H4 (cell line): ENCODE data around the gene DUSP28. TPM values are rescaled to one million over a fixed set of nuclear protein-coding genes. Genes with fewer than 3 reads are reported as not detected.

Experiments
- DNase-seq: peaks from one replicate; pipeline ENCODE4 v3.0.0-alpha.2; 2015; ENCODE audit warnings: low spot score
- total RNA-seq: library from RNA; depleted of rRNA; stranded (reverse); fragments of >200 nt; shearing (Covaris generic); gene quantifications from 2 replicates; pipeline ENCODE4 v1.2.3, GENCODE V29; 2014; rRNA removed

DUSP28 gene
- total RNA-seq, 1 experiment from 2014 or later: 2.2 TPM

DNA sequence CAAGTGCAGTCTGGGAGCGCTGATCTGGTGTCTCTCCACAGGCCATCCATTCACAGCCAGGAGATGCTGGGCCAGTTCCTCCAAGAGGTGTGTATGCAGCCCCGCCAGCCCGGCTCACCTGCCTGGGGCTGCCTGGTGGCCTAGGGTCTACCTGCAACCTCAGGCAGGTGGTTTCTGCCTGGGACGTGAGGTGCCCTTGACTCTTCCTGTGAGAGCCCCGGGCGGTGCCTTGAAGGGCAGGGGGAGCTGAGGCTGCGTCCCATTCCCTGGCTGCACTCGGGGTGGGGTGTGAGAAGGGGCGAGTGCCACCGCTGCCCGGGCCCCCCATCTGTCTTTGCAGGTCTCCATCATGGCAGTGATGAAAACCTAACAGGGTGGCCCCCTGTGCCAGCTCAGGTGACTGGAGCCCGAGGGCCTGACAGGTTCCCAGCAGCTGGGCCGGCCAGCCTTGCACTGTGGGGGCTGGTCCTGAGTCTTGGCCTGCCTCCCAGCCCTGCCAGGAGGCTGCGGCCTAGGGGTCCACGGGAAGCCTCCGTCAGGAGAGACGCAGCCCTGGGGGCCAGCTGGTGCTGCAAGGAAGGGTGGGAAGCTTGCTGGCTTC lies 38.3 kb downstream of the DUSP28 start:
- no peak for DNase-seq

DNA sequence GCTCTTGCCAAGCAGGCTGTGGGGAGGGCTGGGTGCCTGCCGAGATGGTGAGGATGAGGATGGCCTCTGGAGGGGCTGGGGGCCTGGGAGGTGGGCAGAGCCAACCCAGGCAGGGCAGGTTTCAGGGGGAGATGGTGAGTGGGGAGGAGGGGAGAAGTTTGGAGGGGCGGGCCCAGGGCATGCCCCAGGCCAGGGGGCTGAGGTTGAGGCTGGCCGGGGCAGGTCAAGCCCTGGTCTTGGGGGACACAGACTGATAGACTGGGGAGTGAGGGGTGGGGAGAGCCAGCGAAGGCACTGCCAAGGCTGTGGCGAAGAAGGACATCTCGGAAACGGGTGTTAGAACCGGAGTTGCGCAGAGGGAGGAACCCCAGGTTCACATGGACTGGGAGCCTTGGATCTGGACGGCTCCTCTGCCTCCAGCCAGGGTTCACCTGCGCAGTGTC lies 39.0 kb downstream of the DUSP28 start:
- no peak for DNase-seq

DNA sequence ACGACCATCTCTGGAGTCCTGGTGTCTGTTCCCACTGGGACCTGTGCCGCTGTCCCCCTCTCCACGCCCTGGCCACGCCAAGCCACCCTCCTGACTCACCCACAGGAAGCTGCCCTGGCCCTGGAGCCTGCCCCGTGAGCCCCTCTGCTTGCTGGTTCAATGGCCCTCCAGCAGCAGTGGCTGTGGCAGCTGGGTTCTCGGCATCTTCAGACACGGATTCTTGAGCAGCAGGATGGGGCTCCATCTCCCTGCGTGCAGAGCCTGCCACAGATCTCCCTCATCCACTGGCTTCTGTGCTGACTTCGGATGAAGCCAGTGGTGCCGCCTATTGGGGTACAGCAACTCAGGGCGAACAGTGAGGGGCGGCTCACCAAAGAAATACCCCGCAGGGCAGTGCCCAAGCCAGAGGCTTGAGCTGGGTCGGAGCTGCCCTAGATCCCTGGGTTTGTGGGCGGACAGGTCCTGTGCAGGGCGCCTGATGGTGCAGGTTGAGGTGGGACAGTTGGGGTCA lies 40.3 kb downstream of the DUSP28 start:
- no peak for DNase-seq

DNA sequence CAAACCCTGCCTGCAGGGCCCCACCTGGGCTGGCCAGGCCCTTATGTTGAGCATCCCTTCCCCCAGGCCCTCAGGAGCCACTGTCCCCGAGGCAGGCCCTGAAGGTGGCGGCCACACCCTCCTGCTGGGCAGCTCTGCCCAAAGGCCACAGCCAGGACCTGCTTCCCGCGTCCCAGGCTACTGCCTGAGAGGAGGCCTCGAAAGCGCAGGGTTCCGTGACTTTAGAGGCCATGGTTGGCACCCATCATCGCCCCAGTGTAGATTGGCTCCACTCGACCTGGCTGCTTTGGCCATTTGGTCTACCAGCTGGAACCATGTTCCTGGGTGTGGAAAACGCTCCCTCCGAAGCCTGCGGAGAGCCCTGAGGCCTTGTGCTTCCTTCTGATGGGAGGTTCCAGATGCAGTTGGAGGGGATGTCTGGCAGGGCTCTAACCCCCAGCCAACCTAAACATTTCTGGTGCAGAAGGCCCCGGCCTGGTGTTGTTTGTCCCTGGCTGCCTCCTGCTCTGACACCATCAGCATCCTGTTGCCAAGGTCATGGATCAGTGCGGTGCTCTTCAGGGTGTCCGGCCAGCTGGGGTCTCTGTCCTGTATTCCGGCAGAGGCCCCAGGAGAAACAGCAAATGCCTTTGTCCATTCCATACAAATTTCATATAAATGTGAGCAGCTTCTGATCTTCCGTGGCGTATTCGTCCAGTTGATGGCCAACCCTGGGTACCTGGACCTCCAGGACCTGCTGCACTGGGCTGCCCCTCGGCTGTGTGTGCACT lies 41.1 kb downstream of the DUSP28 start:
- DNase-seq: no peak

DNA sequence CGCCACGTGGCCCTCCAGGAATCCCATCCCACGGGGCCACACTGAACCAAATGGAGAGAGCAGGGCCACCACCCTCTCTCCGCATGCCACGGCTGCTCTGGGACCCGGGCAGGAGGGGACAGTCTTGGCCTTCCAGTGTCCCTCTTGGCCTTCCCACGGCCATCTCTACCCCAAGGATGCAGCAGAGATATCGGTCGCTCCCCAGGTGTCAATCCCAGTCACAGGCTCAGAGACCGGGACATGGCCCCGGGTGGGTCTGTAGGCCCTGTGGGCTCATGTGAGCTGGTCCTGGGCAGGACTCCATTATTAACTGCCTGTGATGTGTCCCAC lies 41.6 kb downstream of the DUSP28 start:
- DNase-seq: no peak

DNA sequence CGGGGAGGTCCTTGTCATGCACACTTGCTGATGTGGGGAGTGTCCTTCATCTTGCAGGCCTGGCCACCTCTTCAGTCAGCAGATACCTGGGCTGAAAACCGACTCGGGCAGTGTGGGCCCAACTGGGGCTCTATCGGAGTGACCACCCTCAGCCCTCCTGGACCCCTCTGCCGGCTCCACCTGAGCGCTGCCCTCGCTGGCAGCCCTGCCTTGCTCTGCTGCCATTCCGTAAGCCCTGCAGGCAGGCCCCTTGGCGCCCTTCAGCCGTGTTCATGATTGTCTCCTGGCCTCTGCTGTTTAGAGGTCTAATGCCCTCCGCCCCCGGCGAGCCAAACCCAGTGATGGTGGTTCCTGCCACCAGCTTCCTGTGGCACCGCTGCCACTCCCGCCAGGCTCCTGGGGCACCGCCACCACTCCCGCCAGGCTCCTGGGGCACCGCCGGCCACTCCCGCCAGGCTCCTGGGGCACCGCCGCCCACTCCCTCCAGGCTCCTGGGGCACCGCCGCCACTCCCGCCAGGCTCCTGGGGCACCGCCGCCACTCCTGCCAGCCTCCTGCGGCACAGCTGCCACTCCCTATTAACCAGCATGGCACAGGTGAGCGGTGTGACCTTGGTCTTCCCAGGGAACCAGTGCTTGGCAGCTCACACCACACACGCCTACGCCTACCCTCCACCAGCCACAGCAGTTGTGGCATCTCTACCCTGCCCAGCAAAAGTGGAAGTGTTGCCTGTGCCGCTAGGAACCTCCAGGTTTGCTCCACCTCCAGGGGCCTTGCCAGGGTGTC lies 42.3 kb downstream of the DUSP28 start:
- DNase-seq: no peak

DNA sequence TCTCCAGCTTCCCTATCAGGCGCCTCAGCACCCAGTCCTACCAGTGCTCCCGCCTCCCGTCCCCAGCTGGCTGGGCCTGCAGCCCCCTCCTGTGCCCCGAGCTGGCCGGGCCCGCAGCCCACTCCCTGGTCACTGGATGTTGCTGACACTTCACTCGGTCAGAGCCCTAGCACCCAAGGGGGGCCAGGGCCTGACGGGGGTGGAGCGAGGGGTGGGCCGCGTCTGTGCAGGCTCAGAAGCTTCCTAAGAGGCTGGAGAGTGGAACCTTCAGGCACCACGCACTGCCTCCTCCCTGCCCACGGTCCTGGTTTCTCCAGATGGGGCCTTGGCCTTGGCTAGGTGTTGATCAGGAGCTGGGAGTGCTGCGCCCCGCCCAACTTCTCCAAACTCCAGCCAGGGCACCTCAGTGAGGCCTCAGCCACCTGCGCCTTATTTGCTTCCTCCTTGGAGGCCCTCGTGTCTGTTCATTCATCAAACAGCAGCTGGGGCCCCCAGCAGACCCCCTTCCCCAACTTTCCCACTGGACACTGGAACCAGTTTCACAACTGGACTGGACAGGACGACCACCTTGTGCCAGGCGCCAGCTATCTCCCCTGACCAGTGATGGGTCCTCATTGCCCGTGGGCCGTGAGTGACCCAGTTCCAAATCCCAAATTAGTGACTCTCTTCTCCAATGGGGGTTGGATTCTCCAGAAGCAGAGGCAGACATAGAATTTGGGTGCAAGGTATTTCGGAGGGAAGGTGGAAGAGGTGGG lies 43.1 kb downstream of the DUSP28 start:
- DNase-seq: no peak

DNA sequence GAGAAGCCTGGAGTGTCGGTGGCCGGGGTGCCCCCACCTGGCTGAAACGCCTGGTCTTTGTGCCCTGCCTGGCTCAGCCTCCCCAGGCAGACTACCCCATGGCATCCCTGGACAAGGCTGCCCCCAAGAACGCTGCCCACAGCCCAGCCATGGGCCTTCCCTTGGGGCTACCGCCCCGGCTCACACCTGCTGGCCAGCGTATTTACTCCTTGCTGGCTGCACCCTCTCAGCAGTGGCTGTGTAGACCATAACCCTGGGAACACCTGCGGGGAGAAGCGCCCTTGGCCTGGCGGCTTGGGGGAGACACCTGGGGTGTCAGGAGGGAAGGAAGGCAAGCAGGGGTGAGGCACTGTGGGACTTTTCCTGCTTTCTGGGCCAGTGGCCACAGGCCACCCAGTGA lies 43.7 kb downstream of the DUSP28 start:
- DNase-seq: no peak

DNA sequence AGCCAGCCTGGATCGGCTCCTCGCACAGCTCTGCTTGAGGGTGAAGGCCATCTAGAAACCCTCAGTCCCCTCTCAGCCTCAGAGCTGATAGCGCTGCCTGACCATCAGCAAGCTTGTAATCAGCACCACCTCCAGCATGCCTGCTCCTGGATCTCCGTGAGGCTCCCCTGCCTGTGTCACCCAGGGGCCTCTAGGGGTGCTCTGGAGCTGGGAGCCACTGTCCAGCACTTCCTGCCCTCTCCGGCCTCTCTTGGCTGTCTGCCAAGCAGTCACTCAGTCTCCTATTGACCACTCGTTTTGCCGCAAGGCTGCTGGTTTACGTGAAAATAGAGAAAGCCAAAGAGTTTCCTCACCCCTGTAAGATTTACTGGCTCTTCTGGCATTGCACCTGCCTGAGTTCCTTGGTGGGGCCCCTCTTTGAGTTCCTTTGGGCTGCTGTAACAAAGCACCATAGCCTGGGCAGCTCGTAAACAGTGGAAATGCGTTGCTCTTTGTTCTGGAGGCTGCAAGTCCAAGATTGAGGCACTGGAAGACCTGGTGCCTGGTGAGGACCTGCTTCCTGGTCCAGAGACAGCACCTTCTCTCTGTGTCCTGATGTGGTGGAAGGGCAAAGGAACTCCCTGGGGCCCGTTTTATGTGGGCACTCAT lies 44.3 kb downstream of the DUSP28 start:
- DNase-seq: no peak

DNA sequence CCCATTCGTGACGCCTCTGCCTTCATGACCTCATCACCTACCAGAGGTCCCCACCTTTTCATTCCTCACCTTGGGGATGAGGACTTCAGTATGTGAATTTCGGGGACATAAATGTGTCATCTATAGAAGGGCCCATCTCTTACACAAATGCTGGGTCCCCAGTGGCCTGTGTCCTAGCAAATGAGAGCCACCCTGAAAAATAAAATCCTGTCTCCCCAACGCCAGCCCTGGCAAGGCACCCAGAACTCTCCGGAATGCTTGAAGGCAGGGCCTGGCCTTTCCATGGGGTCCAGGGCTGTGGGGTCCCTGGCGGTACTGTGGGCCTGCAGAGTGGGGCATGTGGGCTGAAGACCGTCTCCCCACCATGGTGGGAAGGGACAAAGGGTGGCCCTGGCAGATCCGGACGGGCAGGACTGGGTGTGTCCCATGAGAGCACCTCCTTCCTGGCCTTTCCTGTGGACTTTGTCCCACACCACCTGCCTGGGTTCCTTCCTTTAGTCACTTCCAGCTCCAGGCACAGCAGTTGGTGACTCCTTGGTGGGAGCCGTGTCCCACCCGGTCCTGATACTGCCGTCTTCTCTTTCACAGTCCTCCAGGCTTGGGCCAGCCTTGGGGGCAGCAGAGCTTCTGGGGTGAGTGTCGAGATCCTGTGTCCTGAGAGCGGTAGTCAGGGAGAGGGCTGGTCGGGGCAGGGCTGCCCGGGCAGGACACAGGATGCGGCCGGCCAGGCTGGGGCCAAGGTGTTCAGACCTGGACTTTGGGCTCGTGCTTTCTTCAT lies 45.0 kb downstream of the DUSP28 start:
- no peak for DNase-seq

DNA sequence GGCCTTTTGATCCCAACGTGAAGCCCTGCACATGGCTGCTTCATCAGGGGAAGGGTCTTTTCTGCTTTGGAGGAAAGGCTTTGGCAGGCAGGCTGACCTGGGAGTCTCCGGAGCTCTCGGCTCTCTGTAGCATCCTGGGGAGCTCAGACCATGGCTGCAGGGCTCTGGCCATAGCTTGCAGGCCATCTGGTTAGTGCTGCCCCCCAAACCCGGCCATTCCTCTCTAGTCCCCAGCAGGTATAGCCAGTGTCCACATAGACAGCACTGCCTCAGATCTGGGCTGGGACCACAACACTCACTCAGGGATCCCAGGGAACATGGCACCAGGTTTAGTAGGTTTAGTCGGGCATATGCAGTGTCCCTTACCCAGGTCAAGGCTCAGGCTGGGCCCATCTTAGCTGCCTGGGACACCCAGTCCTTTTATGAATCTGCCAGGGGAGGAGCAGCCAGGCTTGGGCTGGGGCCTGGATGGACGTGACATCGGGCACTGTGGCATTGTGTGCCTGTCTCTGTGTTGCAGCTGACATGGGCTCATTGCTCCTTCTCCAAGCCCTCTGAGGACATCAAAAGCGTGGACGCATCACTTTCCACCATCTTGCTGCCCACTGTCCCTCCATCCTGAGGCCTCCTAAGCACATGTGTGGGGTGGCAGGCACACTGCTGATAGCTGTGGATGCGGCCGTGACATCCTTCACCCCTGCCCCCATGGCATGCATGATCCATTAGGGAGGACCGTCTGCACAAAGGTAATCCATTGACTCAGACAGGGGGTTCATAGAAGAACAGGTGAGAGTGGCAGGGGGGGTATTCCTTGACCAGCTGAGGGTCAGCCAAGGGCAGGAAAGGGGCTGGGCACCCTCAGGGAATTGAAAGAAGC lies 45.9 kb downstream of the DUSP28 start:
- DNase-seq: no peak

DNA sequence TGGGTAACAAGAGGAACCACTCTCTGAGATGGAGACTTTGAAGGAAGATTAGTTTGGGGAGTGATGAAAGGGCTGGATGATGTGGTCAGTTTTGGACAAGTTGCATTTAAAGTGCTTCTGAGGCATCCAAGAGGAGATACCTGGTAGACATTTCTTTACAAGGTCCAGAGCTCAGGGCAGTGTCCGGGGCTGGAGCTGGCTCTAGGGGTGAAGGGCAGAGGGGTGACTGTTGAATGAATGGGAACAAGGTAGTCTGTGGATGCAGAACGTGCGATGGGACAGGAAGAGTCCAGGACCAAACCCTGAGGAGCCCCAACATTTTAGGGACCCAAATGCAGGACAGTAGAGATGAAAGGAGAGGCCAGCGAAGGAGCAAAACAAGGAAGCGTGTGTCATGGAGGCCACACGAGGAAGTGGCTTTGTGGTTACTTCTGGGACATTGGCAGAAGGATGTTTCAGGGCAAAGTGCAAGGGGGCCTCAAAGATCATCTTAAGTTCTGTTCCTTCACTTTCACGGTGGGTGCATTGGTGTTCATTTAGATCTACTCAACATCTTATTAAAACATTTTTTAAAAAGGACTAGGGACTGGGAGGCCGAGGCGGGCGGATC lies 51.5 kb downstream of the DUSP28 start:
- no peak for DNase-seq

Other genes with a start within 250 kb of the DUSP28 start
- 17.9 and 25.7 TPM in 2 replicates for gene GPC1, start 124.7 kb upstream of the DUSP28 start, total RNA-seq
- 6.1 and 12.7 TPM in 2 replicates for gene ANKMY1, start 2.4 kb upstream of the DUSP28 start, total RNA-seq
- 2.7 and 8.1 TPM in 2 replicates for gene RNPEPL1, start 8.1 kb downstream of the DUSP28 start, total RNA-seq
- 3.1 and 5.7 TPM in 2 replicates for gene CAPN10, start 26.4 kb downstream of the DUSP28 start, total RNA-seq
- 0.75 and 0.86 TPM in 2 replicates for gene GPR35, start 65.1 kb downstream of the DUSP28 start, total RNA-seq
- not detected in 2 replicates for gene AQP12B, start 122.5 kb downstream of the DUSP28 start, total RNA-seq
- gene AQP12A, start 131.5 kb downstream of the DUSP28 start, total RNA-seq: not detected in 2 replicates